Middle frontal gyrus (tissue), 1 donor: ENCODE data around the gene TLR2.
"Not testable (repeated sequence)": the region's sequence is repeated elsewhere in the genome, so short reads cannot be mapped to it uniquely, and the experiment has no call there.

ENCODE experiments used
- DNase-seq: peaks from one replicate; pipeline ENCODE4 v3.0.0-alpha.2; 2015; ENCODE audit warnings: low spot score; ENCODE audit errors: extremely low spot score

TLR2 gene

GRCh38 chr4:153661215-153661822, 22.8 kb upstream of the TLR2 start:
- DNase-seq, result no peak

- DNase-seq, result no peak
Observed at GRCh38 chr4:153661908-153662307, 22.2 kb upstream of the TLR2 start.

- DNase-seq, result no peak
Observed at GRCh38 chr4:153663667-153664066, 20.4 kb upstream of the TLR2 start.

GRCh38 chr4:153666505-153666904, 17.6 kb upstream of the TLR2 start:
- DNase-seq, result not testable (repeated sequence)

GRCh38 chr4:153668647-153669046, 15.4 kb upstream of the TLR2 start:
- DNase-seq, result no peak

- no peak for DNase-seq
Observed at GRCh38 chr4:153669838-153670237, 14.2 kb upstream of the TLR2 start.

GRCh38 chr4:153676486-153676885, 7.6 kb upstream of the TLR2 start:
- DNase-seq, result no peak

GRCh38 chr4:153676984-153677383, 7.1 kb upstream of the TLR2 start:
- no peak for DNase-seq

GRCh38 chr4:153679486-153679885, 4.6 kb upstream of the TLR2 start:
- DNase-seq, result no peak

- DNase-seq, result no peak
Observed at GRCh38 chr4:153683763-153684181, 308 bp upstream of the TLR2 start.

- DNase-seq, result no peak
Observed at GRCh38 chr4:153684971-153685371, 891 bp downstream of the TLR2 start.

- no peak for DNase-seq
Observed at GRCh38 chr4:153704522-153704921, 20.4 kb downstream of the TLR2 start.

- DNase-seq, result no peak
Observed at GRCh38 chr4:153705743-153706468, 21.8 kb downstream of the TLR2 start.

- DNase-seq, result no peak
Observed at GRCh38 chr4:153706519-153706918, 22.4 kb downstream of the TLR2 start.

GRCh38 chr4:153710681-153711080, 26.6 kb downstream of the TLR2 start:
- no peak for DNase-seq

- no peak for DNase-seq
Observed at GRCh38 chr4:153713866-153714646, 30.0 kb downstream of the TLR2 start.

GRCh38 chr4:153722036-153722435, 38.0 kb downstream of the TLR2 start:
- DNase-seq, result no peak

- no peak for DNase-seq
Observed at GRCh38 chr4:153724606-153725005, 40.5 kb downstream of the TLR2 start.

- DNase-seq, result no peak
Observed at GRCh38 chr4:153725136-153725830, 41.2 kb downstream of the TLR2 start.

GRCh38 chr4:153725831-153726154, 41.7 kb downstream of the TLR2 start:
- DNase-seq, result no peak

- no peak for DNase-seq
Observed at GRCh38 chr4:153728151-153728550, 44.1 kb downstream of the TLR2 start.

GRCh38 chr4:153728660-153729059, 44.6 kb downstream of the TLR2 start:
- DNase-seq, result no peak
